T-helper 9 cell (primary cell): ENCODE data around the gene UROD.
"Not testable (repeated sequence)": the region's sequence is repeated elsewhere in the genome, so short reads cannot be mapped to it uniquely, and the experiment has no call there.

Experiments
- DNase-seq: peaks from one replicate; pipeline ENCODE4 v3.0.0-alpha.2; 2020

UROD gene

GRCh38 chr1:45043094-45043493 lies 31.0 kb downstream of the UROD start:
- DNase-seq, result no peak

GRCh38 chr1:45044916-45045315 lies 32.9 kb downstream of the UROD start:
- no peak for DNase-seq

- DNase-seq, result no peak
These were observed 35.0 kb downstream of the UROD start for GRCh38 chr1:45047032-45047431.

- no peak for DNase-seq
These were observed 39.1 kb downstream of the UROD start for GRCh38 chr1:45051005-45051772.

- no peak for DNase-seq
These were observed 45.5 kb downstream of the UROD start for GRCh38 chr1:45057542-45057941.

- DNase-seq, result no peak
These were observed 47.8 kb downstream of the UROD start for GRCh38 chr1:45059829-45060228.

- DNase-seq, result not testable (repeated sequence)
These were observed 50.4 kb downstream of the UROD start for GRCh38 chr1:45062463-45062862.

GRCh38 chr1:45065083-45065482 lies 53.0 kb downstream of the UROD start:
- no peak for DNase-seq
